ENCODE results near the gene AMH.
A peak's percentile ranks its signal among the peaks of the same experiment; 100 is the strongest.

GRCh38 chr19:2273356-2274184 is 24.4 kb downstream of the AMH start:
- TF ChIP-seq CTCF (IDR thresholded peaks at IDR 0.05 in 2 of 3, conservative IDR thresholded peaks at IDR 0.05 in 1 of 3; ENCODE audit: borderline replicate concordance in 1 of 3, insufficient read depth in 1 of 3, low read depth in 2 of 3, low read length in 2 of 3) (peak; percentile 88 to 94 (median 94)), YY1 (IDR thresholded peaks at IDR 0.05; ENCODE audit: extremely low read depth, insufficient replicate concordance, low read depth, low read length) (peak; percentile 76), POLR2A (IDR thresholded peaks at IDR 0.05; ENCODE audit: borderline replicate concordance, extremely low read depth, insufficient read depth, insufficient read length) (no peak), MAX (IDR thresholded peaks at IDR 0.05) (peak; percentile 66; the same call in 1 of the 2 replicates), EZH2 (IDR thresholded peaks at IDR 0.05) (no peak), POLR2AphosphoS5 (IDR thresholded peaks at IDR 0.05; ENCODE audit: low read depth, low read length) (peak; percentile 73), EZH2phosphoT487 (IDR thresholded peaks at IDR 0.05; ENCODE audit: borderline replicate concordance) (no peak), EGR1 (IDR thresholded peaks at IDR 0.05; ENCODE audit: low read depth) (peak; percentile 52), FOSL1 (IDR thresholded peaks at IDR 0.05; ENCODE audit: low read depth) (no peak), SRF (IDR thresholded peaks at IDR 0.05; ENCODE audit: low read depth) (no peak), TCF7L2 (IDR thresholded peaks at IDR 0.05; ENCODE audit: borderline replicate concordance, extremely low read depth, insufficient read depth, insufficient read length) (no peak), ATF3 (IDR thresholded peaks at IDR 0.05) (no peak), SIN3A (IDR thresholded peaks at IDR 0.05; ENCODE audit: low read depth) (peak; percentile 53; the same call in 1 of the 2 replicates), SP1 (IDR thresholded peaks at IDR 0.05; ENCODE audit: low read depth) (no peak)

Measured in HCT116 (cell line).